H9 (cell line): Measurements from ENCODE around the gene MYO1E. TPM values are rescaled to one million over a fixed set of nuclear protein-coding genes. Genes with fewer than 3 reads are reported as not detected.

Source experiments
- DNase-seq: peaks from one replicate; pipeline ENCODE4 v3.0.0-alpha.2; 2017
- H2AFZ ChIP-seq: one replicate; pipeline ENCODE4 v1.6.1; 2013; ENCODE audit warnings: mild to moderate bottlenecking, low read length, control low read depth, moderate library complexity
- H2AK5ac ChIP-seq: 2 replicates; pipeline ENCODE4 v1.6.1; 2013; ENCODE audit warnings: low read length, control low read depth, mixed read lengths; ENCODE audit not compliant: insufficient read length
- H2BK120ac ChIP-seq: one replicate; pipeline ENCODE4 v1.6.1; 2013; ENCODE audit warnings: low read depth, mild to moderate bottlenecking, low read length, control low read depth, inconsistent platforms; ENCODE audit not compliant: poor library complexity, severe bottlenecking
- H2BK12ac ChIP-seq: 2 replicates; pipeline ENCODE4 v1.6.1; 2013; ENCODE audit warnings: low read length, control low read depth, mixed read lengths, low read depth; ENCODE audit not compliant: insufficient read length
- H2BK15ac ChIP-seq: 2 replicates; pipeline ENCODE4 v1.6.1; 2013; ENCODE audit warnings: low read depth, low read length, control low read depth
- H2BK20ac ChIP-seq: one replicate; pipeline ENCODE4 v1.6.1; 2013; ENCODE audit warnings: low read depth, mild to moderate bottlenecking, low read length, control low read depth, inconsistent platforms; ENCODE audit not compliant: poor library complexity, severe bottlenecking
- H2BK5ac ChIP-seq: 2 replicates; pipeline ENCODE4 v1.6.1; 2013; ENCODE audit warnings: low read length, control low read depth, mixed read lengths; ENCODE audit not compliant: insufficient read length
- H3K14ac ChIP-seq: 2 replicates; pipeline ENCODE4 v1.6.1; 2013; ENCODE audit warnings: low read length, control low read depth; ENCODE audit not compliant: insufficient read depth
- H3K18ac ChIP-seq: 2 replicates; pipeline ENCODE4 v1.6.1; 2013; ENCODE audit warnings: low read depth, mild to moderate bottlenecking, mixed read lengths, low read length, control low read depth; ENCODE audit not compliant: insufficient read length
- H3K23ac ChIP-seq: 2 replicates; pipeline ENCODE4 v1.6.1; 2013; ENCODE audit warnings: low read length, control low read depth, mixed read lengths, low read depth; ENCODE audit not compliant: insufficient read length
- H3K23me2 ChIP-seq: 2 replicates; pipeline ENCODE4 v1.6.1; 2013; ENCODE audit warnings: low read depth, mild to moderate bottlenecking, mixed read lengths, low read length, control low read depth; ENCODE audit not compliant: insufficient read length, poor library complexity, severe bottlenecking
- H3K27ac ChIP-seq: 2 replicates; pipeline ENCODE4 v1.5.1; 2013; ENCODE audit warnings: low read length, control low read depth, mixed read lengths, low read depth; ENCODE audit not compliant: insufficient read length
- H3K27me3 ChIP-seq: 2 replicates; pipeline ENCODE4 v1.6.1; 2013; ENCODE audit warnings: low read length, control low read depth, inconsistent platforms; ENCODE audit not compliant: insufficient read depth
- H3K4ac ChIP-seq: 2 replicates; pipeline ENCODE4 v1.6.1; 2013; ENCODE audit warnings: low read depth, mild to moderate bottlenecking, control low read depth, inconsistent platforms, low read length, moderate library complexity
- H3K4me1 ChIP-seq: 2 replicates; pipeline ENCODE4 v1.6.1; 2013; ENCODE audit warnings: low read length, control low read depth, inconsistent platforms; ENCODE audit not compliant: insufficient read depth
- H3K4me2 ChIP-seq: 2 replicates; pipeline ENCODE4 v1.6.1; 2013; ENCODE audit warnings: low read length, control low read depth, mixed read lengths; ENCODE audit not compliant: insufficient read length, insufficient read depth
- H3K56ac ChIP-seq: 2 replicates; pipeline ENCODE4 v1.6.1; 2013; ENCODE audit warnings: low read depth, mild to moderate bottlenecking, mixed read lengths, low read length, control low read depth; ENCODE audit not compliant: insufficient read length
- H3K79me1 ChIP-seq: 2 replicates; pipeline ENCODE4 v1.6.1; 2013; ENCODE audit warnings: low read depth, mild to moderate bottlenecking, moderate library complexity, low read length, control low read depth, inconsistent platforms; ENCODE audit not compliant: insufficient read depth, poor library complexity, severe bottlenecking
- H3K79me2 ChIP-seq: 2 replicates; pipeline ENCODE4 v1.6.1; 2013; ENCODE audit warnings: low read length, control low read depth, inconsistent platforms; ENCODE audit not compliant: insufficient read depth
- H3K9ac ChIP-seq: 2 replicates; pipeline ENCODE4 v1.6.1; 2013; ENCODE audit warnings: low read length, control low read depth, mixed read lengths; ENCODE audit not compliant: insufficient read length; ENCODE audit errors: extremely low read depth
- H3K9me3 ChIP-seq: one replicate; pipeline ENCODE4 v1.6.1; 2013; ENCODE audit warnings: low read depth, low read length, inconsistent platforms; ENCODE audit not compliant: control insufficient read depth
- H3T11ph ChIP-seq: one replicate; pipeline ENCODE4 v1.6.1; 2013; ENCODE audit warnings: mild to moderate bottlenecking, low read length, control low read depth, inconsistent platforms
- H4K20me1 ChIP-seq: one replicate; pipeline ENCODE4 v1.6.1; 2013; ENCODE audit not compliant: control insufficient read depth, insufficient read length, insufficient read depth
- H4K5ac ChIP-seq: 2 replicates; pipeline ENCODE4 v1.6.1; 2013; ENCODE audit warnings: low read depth, mild to moderate bottlenecking, mixed read lengths, low read length, control low read depth; ENCODE audit not compliant: insufficient read length
- H4K8ac ChIP-seq: replicated peaks from 2 replicates; pipeline ENCODE4 v1.6.1; 2013; ENCODE audit warnings: low read length, control low read depth, mixed read lengths, low read depth; ENCODE audit not compliant: insufficient read length
- H4K91ac ChIP-seq: 2 replicates; pipeline ENCODE4 v1.6.1; 2013; ENCODE audit warnings: low read depth, mild to moderate bottlenecking, moderate library complexity, mixed read lengths, low read length, control low read depth; ENCODE audit not compliant: insufficient read length
- H3K27ac Mint-ChIP-seq, 3 experiments: 2 replicates in 2 of 3; 3 replicates in 1 of 3; pipeline ENCODE4 v1.8.0; 2020 to 2021; ENCODE audit warnings: mixed read lengths in 3 of 3, mild to moderate bottlenecking in 1 of 3, moderate library complexity in 1 of 3
- H3K27me3 Mint-ChIP-seq: 2 replicates; pipeline ENCODE4 v1.8.0; 2021; ENCODE audit warnings: low read depth, mild to moderate bottlenecking, moderate library complexity, mixed read lengths
- H3K36me3 Mint-ChIP-seq, 3 experiments: 2 replicates in 2 of 3; 3 replicates in 1 of 3; pipeline ENCODE4 v1.8.0; 2020 to 2021; ENCODE audit warnings: low read depth in 3 of 3, mixed read lengths in 3 of 3; ENCODE audit not compliant: insufficient read depth in 1 of 3
- H3K4me1 Mint-ChIP-seq, 2 experiments: 2 replicates each; pipeline ENCODE4 v1.8.0; 2020; ENCODE audit warnings: mixed read lengths in 2 of 2
- H3K4me3 Mint-ChIP-seq, 2 experiments: 2 replicates in 1 of 2; 3 replicates in 1 of 2; pipeline ENCODE4 v1.8.0; 2020 to 2021; ENCODE audit warnings: mild to moderate bottlenecking in 2 of 2, mixed read lengths in 2 of 2, moderate library complexity in 1 of 2
- H3K9me3 Mint-ChIP-seq, 2 experiments: 2 replicates in 1 of 2; 3 replicates in 1 of 2; pipeline ENCODE4 v1.8.0; 2020; ENCODE audit warnings: mild to moderate bottlenecking in 2 of 2, mixed read lengths in 2 of 2, moderate library complexity in 1 of 2
- WGBS: extraction: QIAGEN DNeasy Blood & Tissue Kit; methylation state at CpG from one replicate; pipeline ENCODE4 v1.1.7; 2013; ENCODE audit warnings: missing lambda C conversion rate, low lambda C conversion rate, mixed read lengths; ENCODE audit not compliant: insufficient read length; ENCODE audit errors: extremely low coverage; 5-methylcytosine and 5-hydroxymethylcytosine counted together
- total RNA-seq: library from RNA; stranded (reverse); gene quantifications from 2 replicates; pipeline ENCODE4 v1.2.1, GENCODE V29; 2021
- TF ChIP-seq, protein P1 (sequence below): fragments of 200-600 bp; sonication (generic); conservative IDR thresholded peaks from 3 replicates; pipeline ENCODE4 v1.8.0; 2021; ENCODE audit warnings: antibody characterized with exemption, mild to moderate bottlenecking

Gene MYO1E
- total RNA-seq, 1 experiment from 2014 or later: 235 TPM

- no CpG with 5 or more reads among the region's 9 CpGs for WGBS
- Mint-ChIP-seq H3K36me3 (peaks cover 3 to 88% (median 62%) of the 10 kb centered on the region in 3 experiments; a peak in 5 of 7 replicates), H3K27ac (peak overlapping the region in 1 of 3 experiments; percentile 30; a peak in 2 of 7 replicates), H3K4me3 (no peak overlapping the region), H3K27me3 (no peaks in the 10 kb centered on the region), H3K9me3 (no peaks in the 10 kb centered on the region), H3K4me1 (no peaks in the 10 kb centered on the region)
- Histone ChIP-seq H3K9ac (no peak overlapping the region), H2AFZ (no peak overlapping the region), H4K5ac (no peak overlapping the region), H3T11ph (no peak overlapping the region), H2BK12ac (no peak overlapping the region), H3K79me2 (no peaks in the 10 kb centered on the region), H3K4ac (no peak overlapping the region), H3K23ac (no peak overlapping the region), H3K23me2 (no peaks in the 10 kb centered on the region), H3K14ac (no peak overlapping the region), H3K56ac (no peak overlapping the region), H3K27ac (no peak overlapping the region), H3K9me3 (no peaks in the 10 kb centered on the region), H4K8ac (no peak overlapping the region), H2BK5ac (no peak overlapping the region), H2BK20ac (no peak overlapping the region), H2AK5ac (no peak overlapping the region), H3K4me1 (no peaks in the 10 kb centered on the region), H2BK120ac (no peak overlapping the region), H4K91ac (no peak overlapping the region), H4K20me1 (no peaks in the 10 kb centered on the region), H3K27me3 (no peaks in the 10 kb centered on the region), H3K18ac (no peak overlapping the region), H3K4me2 (no peak overlapping the region), H3K79me1 (no peaks in the 10 kb centered on the region), H2BK15ac (no peak overlapping the region)
- DNase-seq: no peak
- TF ChIP-seq, protein P1, sequence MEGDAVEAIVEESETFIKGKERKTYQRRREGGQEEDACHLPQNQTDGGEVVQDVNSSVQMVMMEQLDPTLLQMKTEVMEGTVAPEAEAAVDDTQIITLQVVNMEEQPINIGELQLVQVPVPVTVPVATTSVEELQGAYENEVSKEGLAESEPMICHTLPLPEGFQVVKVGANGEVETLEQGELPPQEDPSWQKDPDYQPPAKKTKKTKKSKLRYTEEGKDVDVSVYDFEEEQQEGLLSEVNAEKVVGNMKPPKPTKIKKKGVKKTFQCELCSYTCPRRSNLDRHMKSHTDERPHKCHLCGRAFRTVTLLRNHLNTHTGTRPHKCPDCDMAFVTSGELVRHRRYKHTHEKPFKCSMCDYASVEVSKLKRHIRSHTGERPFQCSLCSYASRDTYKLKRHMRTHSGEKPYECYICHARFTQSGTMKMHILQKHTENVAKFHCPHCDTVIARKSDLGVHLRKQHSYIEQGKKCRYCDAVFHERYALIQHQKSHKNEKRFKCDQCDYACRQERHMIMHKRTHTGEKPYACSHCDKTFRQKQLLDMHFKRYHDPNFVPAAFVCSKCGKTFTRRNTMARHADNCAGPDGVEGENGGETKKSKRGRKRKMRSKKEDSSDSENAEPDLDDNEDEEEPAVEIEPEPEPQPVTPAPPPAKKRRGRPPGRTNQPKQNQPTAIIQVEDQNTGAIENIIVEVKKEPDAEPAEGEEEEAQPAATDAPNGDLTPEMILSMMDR: no peak
Measured at GRCh38 chr15:59200560-59200959, 172.1 kb downstream of the MYO1E start.
